Testis (tissue), 3 donors: ENCODE measurements around the gene ANKS1B. TPM values are rescaled to one million over a fixed set of nuclear protein-coding genes. Genes with fewer than 3 reads are reported as not detected.

Experiments used
- DNase-seq: peaks from one replicate; pipeline ENCODE4 v3.0.0-alpha.2; 2019
- H3K27ac ChIP-seq, 2 donors: fragments of 200-600 bp; sonication (generic); one replicate each; pipeline ENCODE4 v1.5.1; 2019
- H3K27me3 ChIP-seq: fragments of 200-600 bp; sonication (generic); one replicate; pipeline ENCODE4 v1.5.1; 2019
- H3K36me3 ChIP-seq: fragments of 200-600 bp; sonication (generic); one replicate; pipeline ENCODE4 v1.5.1; 2017; ENCODE audit warnings: low read depth; ENCODE audit errors: missing control alignments
- H3K4me1 ChIP-seq: fragments of 200-600 bp; sonication (generic); one replicate; pipeline ENCODE4 v1.5.1; 2019
- H3K4me3 ChIP-seq, 2 donors: fragments of 200-600 bp; sonication (generic); one replicate each; pipeline ENCODE4 v1.5.1; 2017 to 2019
- H3K9me3 ChIP-seq: fragments of 200-600 bp; sonication (generic); one replicate; pipeline ENCODE4 v1.5.1; 2017
- POLR2A ChIP-seq: fragments of 450-650 bp; IDR thresholded peaks from one replicate; pipeline ENCODE4 v1.6.1; 2017; ENCODE audit warnings: antibody characterized with exemption, mild to moderate bottlenecking, moderate library complexity
- WGBS, 2 donors: methylation state at CpG; one replicate each; pipeline ENCODE4 v1.1.5; 2018; 5-methylcytosine and 5-hydroxymethylcytosine counted together
- intact Hi-C: fragments of 100-400 bp; cut with DNase I; formaldehyde crosslinking; loops from one replicate; pipeline ENCODE4 v1.15.1; 2023; ENCODE audit warnings: low total_unique reads
- polyA plus RNA-seq: library from polyadenylated mRNA; stranded (reverse); fragments of 350-450 nt; fragmentation: Illumina TruSeq; extraction: RNeasy Lipid Tissue Mini Kit (QIAGEN cat#74804); gene quantifications from one replicate; pipeline ENCODE4 v1.2.3, GENCODE V29; 2014; ENCODE audit warnings: low read depth, low replicate concordance; ENCODE audit not compliant: insufficient read depth
- total RNA-seq, 2 donors: library from RNA; depleted of rRNA; stranded (reverse); fragments of >200 nt; gene quantifications; one replicate each; pipeline ENCODE4 v1.2.3, GENCODE V29; 2016
- TF ChIP-seq, protein P1 (sequence below), 3 experiments: fragments of 450-650 bp in 2 of 3; fragments of 200-600 bp in 1 of 3; sonication (generic) in 1 of 3; IDR thresholded peaks; one replicate each; pipeline ENCODE4 v1.5.1; 2016 to 2019; ENCODE audit warnings: antibody characterized with exemption in 3 of 3, mild to moderate bottlenecking in 2 of 3, moderate library complexity in 1 of 3

ANKS1B gene
- total and polyA plus RNA-seq, 3 donors from 2014 or later, result 26.8 to 58.2 (median 30.9) TPM

DNA sequence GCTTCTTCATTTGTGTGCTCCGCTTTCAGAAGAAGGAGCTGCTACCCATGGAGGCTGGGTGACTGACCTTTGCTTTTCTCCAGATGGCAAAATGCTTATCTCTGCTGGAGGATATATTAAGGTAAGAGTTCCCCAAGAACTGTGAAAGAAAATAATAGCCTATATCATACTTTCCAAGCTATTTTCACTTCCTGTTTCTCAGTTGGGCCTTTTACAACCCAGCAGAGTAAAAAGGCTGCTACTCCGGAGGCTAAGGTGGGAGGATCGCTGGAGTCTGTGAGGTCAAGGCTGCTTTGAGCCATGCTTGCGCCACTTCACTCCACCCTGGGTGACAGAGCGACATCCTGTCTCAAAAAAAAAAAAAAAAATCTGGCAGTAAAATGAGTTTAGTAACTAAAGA lies 1257.5 kb downstream of the ANKS1B start:
- 78 to 90% methylated on average over 5 of the region's 5 CpGs for WGBS, 2 donors
- TF ChIP-seq, protein P1, sequence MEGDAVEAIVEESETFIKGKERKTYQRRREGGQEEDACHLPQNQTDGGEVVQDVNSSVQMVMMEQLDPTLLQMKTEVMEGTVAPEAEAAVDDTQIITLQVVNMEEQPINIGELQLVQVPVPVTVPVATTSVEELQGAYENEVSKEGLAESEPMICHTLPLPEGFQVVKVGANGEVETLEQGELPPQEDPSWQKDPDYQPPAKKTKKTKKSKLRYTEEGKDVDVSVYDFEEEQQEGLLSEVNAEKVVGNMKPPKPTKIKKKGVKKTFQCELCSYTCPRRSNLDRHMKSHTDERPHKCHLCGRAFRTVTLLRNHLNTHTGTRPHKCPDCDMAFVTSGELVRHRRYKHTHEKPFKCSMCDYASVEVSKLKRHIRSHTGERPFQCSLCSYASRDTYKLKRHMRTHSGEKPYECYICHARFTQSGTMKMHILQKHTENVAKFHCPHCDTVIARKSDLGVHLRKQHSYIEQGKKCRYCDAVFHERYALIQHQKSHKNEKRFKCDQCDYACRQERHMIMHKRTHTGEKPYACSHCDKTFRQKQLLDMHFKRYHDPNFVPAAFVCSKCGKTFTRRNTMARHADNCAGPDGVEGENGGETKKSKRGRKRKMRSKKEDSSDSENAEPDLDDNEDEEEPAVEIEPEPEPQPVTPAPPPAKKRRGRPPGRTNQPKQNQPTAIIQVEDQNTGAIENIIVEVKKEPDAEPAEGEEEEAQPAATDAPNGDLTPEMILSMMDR (IDR thresholded peaks at IDR 0.05), result no peak
- no peak for TF ChIP-seq POLR2A
- H3K27ac ChIP-seq, result no peak overlapping the region
- H3K9me3 ChIP-seq, result no peaks in the 10 kb centered on the region
- H3K4me1 ChIP-seq, result no peaks in the 10 kb centered on the region
- no peak for DNase-seq
- no peak overlapping the region for H3K4me3 ChIP-seq
- H3K36me3 ChIP-seq, result no peaks in the 10 kb centered on the region
- intact Hi-C loops, result no loop called here
- H3K27me3 ChIP-seq, result no peaks in the 10 kb centered on the region

DNA sequence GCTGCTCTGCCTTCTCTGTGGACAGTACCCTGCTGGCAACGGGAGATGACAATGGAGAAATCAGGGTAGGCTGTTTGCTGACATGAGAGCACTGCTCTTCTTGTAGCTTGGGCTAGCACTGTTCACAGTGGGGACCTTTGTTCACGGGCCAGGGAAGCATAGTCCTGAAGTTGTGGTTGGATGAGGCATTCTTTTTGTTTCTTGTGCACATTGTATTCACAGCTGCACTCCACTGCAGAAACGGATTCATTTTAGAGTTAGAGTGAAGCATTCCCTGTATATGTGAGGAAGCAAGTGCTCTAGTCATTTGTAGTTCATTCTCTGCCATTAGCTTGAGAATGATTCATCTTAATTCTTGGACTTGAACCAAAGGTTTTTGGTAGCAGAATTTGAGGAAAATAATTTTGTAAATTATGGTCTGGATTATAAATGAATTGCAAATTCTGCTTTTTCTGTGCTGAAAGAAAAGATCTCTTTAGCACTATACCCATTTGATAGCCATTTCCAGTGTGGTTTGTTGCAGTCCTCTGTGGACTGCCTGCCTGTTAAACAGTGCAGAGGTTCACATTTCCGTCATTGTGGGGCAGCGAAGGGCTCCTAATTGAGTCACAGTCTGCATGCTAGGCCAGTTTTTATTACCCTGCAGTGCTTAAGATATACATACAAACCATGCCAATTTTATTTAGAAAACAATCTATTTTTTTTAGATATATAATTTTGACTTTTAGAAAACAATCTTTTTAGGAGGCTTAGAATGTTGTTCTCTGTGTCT lies 1259.1 kb downstream of the ANKS1B start:
- intact Hi-C loops, result no loop called here
- no peak overlapping the region for H3K27ac ChIP-seq
- TF ChIP-seq, protein P1 (IDR thresholded peaks at IDR 0.05), result no peak
- TF ChIP-seq POLR2A, result no peak
- H3K27me3 ChIP-seq, result no peaks in the 10 kb centered on the region
- WGBS, 2 donors, result 75% methylated on average over 5 of the region's 5 CpGs
- DNase-seq, result peak; percentile 53
- H3K4me3 ChIP-seq, result no peak overlapping the region
- no peaks in the 10 kb centered on the region for H3K36me3 ChIP-seq
- H3K4me1 ChIP-seq, result no peaks in the 10 kb centered on the region
- H3K9me3 ChIP-seq, result no peaks in the 10 kb centered on the region

DNA sequence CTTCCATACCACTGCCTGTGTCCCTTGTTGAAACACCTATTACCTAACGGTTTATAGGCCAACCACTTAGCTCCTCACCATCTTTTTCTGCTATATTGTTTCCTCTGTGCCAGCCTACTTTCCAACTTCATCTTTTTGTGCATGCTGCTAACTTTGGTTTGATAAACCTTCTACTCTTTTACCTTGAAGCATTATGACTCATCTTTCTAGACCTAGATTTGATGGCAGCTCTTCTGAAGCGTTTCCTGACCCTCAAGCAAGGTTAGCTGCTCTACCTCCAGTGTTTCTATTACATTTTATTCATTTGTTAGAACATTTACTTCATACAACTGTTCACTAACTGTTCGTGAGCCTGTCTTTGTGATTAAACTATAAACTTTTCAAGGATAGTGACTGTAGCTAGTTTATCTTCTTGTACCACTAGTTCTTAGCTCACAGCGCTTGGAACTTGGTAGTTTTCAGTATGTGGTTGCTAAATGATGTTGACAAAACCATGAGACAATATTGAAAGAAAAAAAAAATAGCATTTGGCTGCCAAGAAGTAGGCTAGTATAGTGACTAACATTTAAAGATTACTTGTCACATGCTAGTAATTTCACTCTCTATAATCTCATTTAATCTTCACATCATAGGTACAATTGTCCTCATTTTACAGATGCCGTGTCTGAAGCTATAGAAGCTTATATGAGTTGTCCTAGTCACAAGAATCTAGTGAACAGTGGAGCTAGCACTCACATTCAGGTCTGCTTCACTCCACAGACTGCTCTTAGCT lies 1260.2 kb downstream of the ANKS1B start:
- Histone ChIP-seq H3K36me3 (no peaks in the 10 kb centered on the region), H3K9me3 (no peaks in the 10 kb centered on the region), H3K27me3 (no peaks in the 10 kb centered on the region), H3K4me3 (no peak overlapping the region), H3K27ac (no peak overlapping the region), H3K4me1 (no peaks in the 10 kb centered on the region)
- no peak for DNase-seq
- intact Hi-C loops, result no loop called here
- no peak for TF ChIP-seq POLR2A
- TF ChIP-seq, protein P1 (IDR thresholded peaks at IDR 0.05), result no peak
- WGBS, 2 donors, result 88 to 89% methylated on average over 5 of the region's 5 CpGs

DNA sequence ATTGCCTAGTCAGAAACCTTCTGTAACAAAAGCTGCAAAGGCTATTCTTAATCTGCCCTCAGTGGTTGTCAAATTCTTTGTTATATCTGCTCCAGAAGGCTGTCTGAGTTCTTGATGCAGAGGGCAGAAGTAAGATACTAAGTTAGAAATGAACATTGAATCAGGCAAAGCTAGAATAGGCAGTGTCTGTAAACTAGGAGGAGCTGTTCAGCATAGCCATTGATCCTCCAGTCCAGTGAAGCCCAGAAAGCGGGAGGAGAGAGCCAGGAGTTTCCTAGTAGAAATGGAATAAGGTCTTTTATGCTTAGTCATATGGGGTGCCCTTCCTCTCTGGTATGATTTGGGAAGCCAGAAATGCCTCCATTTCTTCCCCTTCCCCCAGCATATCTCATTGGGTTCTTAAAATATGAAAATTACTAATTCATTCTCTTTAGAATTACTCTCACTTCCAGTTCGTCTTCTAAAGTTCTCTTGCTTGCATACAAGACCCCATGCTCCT lies 1263.5 kb downstream of the ANKS1B start:
- H3K9me3 ChIP-seq, result no peaks in the 10 kb centered on the region
- H3K4me1 ChIP-seq, result no peaks in the 10 kb centered on the region
- intact Hi-C loops, result no loop called here
- H3K4me3 ChIP-seq, result no peak overlapping the region
- 90 to 94% methylated on average over 2 of the region's 2 CpGs for WGBS, 2 donors
- no peaks in the 10 kb centered on the region for H3K27me3 ChIP-seq
- no peaks in the 10 kb centered on the region for H3K36me3 ChIP-seq
- TF ChIP-seq, protein P1 (IDR thresholded peaks at IDR 0.05), result no peak
- TF ChIP-seq POLR2A, result no peak
- no peak for DNase-seq
- H3K27ac ChIP-seq, result no peak overlapping the region
